Activated CD4-positive, alpha-beta memory T cell treated with anti-CD3 and anti-CD28 coated beads, Interleukin-2, amount 10 ng/mL, durations not matched to agents 7 days and 5 days (primary cell): Measurements from ENCODE around the gene CCSER1. TPM values are rescaled to one million over a fixed set of nuclear protein-coding genes. Genes with fewer than 3 reads are reported as not detected.
"Not testable (repeated sequence)": the region's sequence is repeated elsewhere in the genome, so short reads cannot be mapped to it uniquely, and the experiment has no call there.

Source experiments
- CTCF ChIA-PET: fragments of 350-600 bp; sonication (Branson Sonifier 250); formaldehyde crosslinking; loops from one replicate; lab custom pipeline; 2021; ENCODE audit warnings: antibody characterized with exemption, inconsistent platforms; lab: Charles Lee
- POLR2A ChIA-PET: fragments of 350-600 bp; sonication (Branson Sonifier 250); formaldehyde crosslinking; loops from one replicate; lab custom pipeline; 2021; ENCODE audit warnings: antibody characterized with exemption; lab: Charles Lee
- DNase-seq: peaks from one replicate; pipeline ENCODE4 v3.0.0-alpha.2; 2020
- H3K27ac Mint-ChIP-seq: one replicate; pipeline ENCODE4 v1.8.0; 2021; ENCODE audit warnings: mild to moderate bottlenecking, mixed read lengths
- H3K27me3 Mint-ChIP-seq: one replicate; pipeline ENCODE4 v1.8.0; 2021; ENCODE audit warnings: mixed read lengths
- H3K36me3 Mint-ChIP-seq: one replicate; pipeline ENCODE4 v1.8.0; 2021; ENCODE audit warnings: low read depth, mixed read lengths
- H3K4me1 Mint-ChIP-seq: one replicate; pipeline ENCODE4 v1.8.0; 2021; ENCODE audit warnings: mixed read lengths
- H3K4me3 Mint-ChIP-seq: one replicate; pipeline ENCODE4 v1.8.0; 2021; ENCODE audit warnings: mild to moderate bottlenecking, mixed read lengths
- H3K9me3 Mint-ChIP-seq: one replicate; pipeline ENCODE4 v1.8.0; 2021; ENCODE audit warnings: mixed read lengths
- total RNA-seq, 2 experiments: library from RNA; stranded (reverse); gene quantifications; one replicate each; pipeline ENCODE4 v1.2.3, GENCODE V29; 2021

Gene CCSER1
- total RNA-seq, 2 experiments from 2014 or later: 0.50 to 0.73 TPM

DNA sequence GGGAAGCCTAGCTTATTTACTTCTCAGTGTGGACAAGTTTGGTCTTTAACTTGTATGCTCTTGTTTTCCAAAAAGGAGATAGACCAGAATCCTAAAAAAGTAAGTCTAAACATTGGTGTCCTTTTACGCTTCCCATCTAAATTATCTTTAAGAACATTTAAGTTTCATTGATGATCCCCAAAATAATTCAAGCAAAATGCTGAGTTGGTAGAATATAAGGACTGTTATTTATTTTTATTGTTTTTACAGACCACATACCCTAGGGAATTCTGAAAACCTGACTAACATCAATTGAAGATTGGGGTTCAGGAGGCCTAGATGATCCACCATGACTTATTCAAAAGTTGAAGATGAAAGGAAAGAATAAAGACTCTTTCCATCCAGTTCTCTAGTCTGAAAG lies 653.0 kb downstream of the CCSER1 start:
- ChIA-PET POLR2A (no interaction called here), CTCF (no interaction called here)
- H3K36me3 Mint-ChIP-seq: no peaks in the 10 kb centered on the region
- no peak overlapping the region for H3K4me3 Mint-ChIP-seq
- H3K4me1 Mint-ChIP-seq: no peaks in the 10 kb centered on the region
- H3K9me3 Mint-ChIP-seq: peaks cover 4% of the 10 kb centered on the region
- DNase-seq: no peak
- H3K27me3 Mint-ChIP-seq: no peaks in the 10 kb centered on the region
- no peak overlapping the region for H3K27ac Mint-ChIP-seq

DNA sequence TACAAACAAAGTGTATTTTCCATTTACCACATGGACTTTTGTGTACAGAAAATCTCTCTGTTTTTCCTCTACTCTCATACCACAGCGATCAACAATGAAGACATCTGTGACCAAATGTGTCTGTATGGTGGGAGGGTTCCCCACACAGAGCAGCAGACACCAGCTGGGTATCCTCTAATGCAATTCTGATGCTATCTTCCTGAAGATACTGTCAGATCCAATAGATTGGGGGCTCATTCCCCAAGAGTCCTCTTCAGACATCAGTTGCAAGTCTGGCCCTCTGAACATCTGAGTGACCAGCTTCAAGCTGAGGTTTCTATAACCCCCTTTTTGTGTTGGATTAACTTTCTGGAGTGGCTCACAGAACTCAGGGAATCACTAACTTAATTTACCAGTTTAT lies 659.4 kb downstream of the CCSER1 start:
- ChIA-PET CTCF (no interaction called here), POLR2A (no interaction called here)
- no peak overlapping the region for H3K4me3 Mint-ChIP-seq
- H3K27ac Mint-ChIP-seq: no peak overlapping the region
- H3K4me1 Mint-ChIP-seq: no peaks in the 10 kb centered on the region
- H3K36me3 Mint-ChIP-seq: no peaks in the 10 kb centered on the region
- no peak for DNase-seq
- H3K27me3 Mint-ChIP-seq: no peaks in the 10 kb centered on the region
- peaks cover 4% of the 10 kb centered on the region for H3K9me3 Mint-ChIP-seq

DNA sequence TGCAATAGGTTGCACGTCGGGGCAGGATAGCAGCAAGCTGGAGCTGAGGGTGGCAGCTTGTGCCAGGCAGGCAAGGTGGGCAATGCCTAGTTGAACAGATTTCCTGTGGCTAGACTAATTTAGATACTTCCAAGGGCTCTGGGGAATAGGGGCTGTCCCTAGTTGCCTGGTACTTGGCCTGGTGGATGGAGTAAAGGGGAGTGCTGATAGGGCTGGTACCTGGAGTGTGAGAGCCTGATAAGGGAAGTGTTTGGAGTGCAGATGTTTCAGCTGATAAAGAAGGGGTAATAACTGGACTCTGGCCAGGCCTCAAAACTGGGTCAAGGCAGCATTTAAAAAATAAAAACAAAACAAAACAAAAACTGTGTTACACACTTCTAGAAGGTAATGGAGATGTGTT lies 665.5 kb downstream of the CCSER1 start:
- Mint-ChIP-seq H3K27ac (no peak overlapping the region), H3K9me3 (peaks cover 5% of the 10 kb centered on the region), H3K27me3 (no peaks in the 10 kb centered on the region), H3K4me1 (no peaks in the 10 kb centered on the region), H3K36me3 (no peaks in the 10 kb centered on the region), H3K4me3 (no peak overlapping the region)
- DNase-seq: no peak
- POLR2A ChIA-PET: no interaction called here
- CTCF ChIA-PET: no interaction called here

- POLR2A ChIA-PET: no interaction called here
- no peak for DNase-seq
- peaks cover 7% of the 10 kb centered on the region for H3K9me3 Mint-ChIP-seq
- H3K4me3 Mint-ChIP-seq: no peak overlapping the region
- CTCF ChIA-PET: no interaction called here
- H3K36me3 Mint-ChIP-seq: no peaks in the 10 kb centered on the region
- H3K4me1 Mint-ChIP-seq: no peaks in the 10 kb centered on the region
- no peak overlapping the region for H3K27ac Mint-ChIP-seq
- H3K27me3 Mint-ChIP-seq: no peaks in the 10 kb centered on the region
Measured at GRCh38 chr4:90798948-90799347, 671.8 kb downstream of the CCSER1 start.

DNA sequence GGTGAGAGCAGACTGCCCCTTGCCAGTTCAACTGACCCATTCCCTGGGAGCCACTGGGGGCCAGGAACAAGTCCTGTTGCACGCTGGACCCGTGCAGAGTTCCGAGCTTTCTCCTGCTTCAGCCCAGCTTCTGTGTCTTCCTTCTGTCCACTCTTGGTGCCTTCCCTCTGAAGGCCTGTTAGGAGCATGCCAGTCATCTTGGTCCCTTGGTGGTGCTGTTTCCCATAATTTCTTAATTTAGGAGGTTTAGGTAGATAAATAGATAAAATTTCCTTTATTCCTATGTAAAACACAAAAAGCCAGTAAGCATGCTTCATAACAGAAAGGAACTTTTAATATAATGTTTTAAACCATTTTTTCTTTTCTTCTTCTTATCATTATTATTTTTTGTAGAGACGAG lies 672.7 kb downstream of the CCSER1 start:
- H3K4me3 Mint-ChIP-seq: no peak overlapping the region
- H3K36me3 Mint-ChIP-seq: no peaks in the 10 kb centered on the region
- peaks cover 7% of the 10 kb centered on the region for H3K9me3 Mint-ChIP-seq
- ChIA-PET CTCF (no interaction called here), POLR2A (no interaction called here)
- no peak overlapping the region for H3K27ac Mint-ChIP-seq
- no peaks in the 10 kb centered on the region for H3K27me3 Mint-ChIP-seq
- no peaks in the 10 kb centered on the region for H3K4me1 Mint-ChIP-seq
- no peak for DNase-seq

GRCh38 chr4:90815569-90815968 lies 688.4 kb downstream of the CCSER1 start:
- ChIA-PET CTCF (no interaction called here), POLR2A (no interaction called here)
- no peaks in the 10 kb centered on the region for H3K36me3 Mint-ChIP-seq
- no peaks in the 10 kb centered on the region for H3K4me1 Mint-ChIP-seq
- peaks cover 17% of the 10 kb centered on the region for H3K9me3 Mint-ChIP-seq
- no peaks in the 10 kb centered on the region for H3K27me3 Mint-ChIP-seq
- no peak overlapping the region for H3K4me3 Mint-ChIP-seq
- DNase-seq: no peak
- no peak overlapping the region for H3K27ac Mint-ChIP-seq

GRCh38 chr4:90816754-90817153 lies 689.6 kb downstream of the CCSER1 start:
- POLR2A ChIA-PET: no interaction called here

GRCh38 chr4:90824266-90825150 lies 697.3 kb downstream of the CCSER1 start:
- CTCF ChIA-PET: no interaction called here
- Mint-ChIP-seq H3K9me3 (no peaks in the 10 kb centered on the region), H3K27ac (no peak overlapping the region)

More at GRCh38 chr4:90816754-90817153, 689.6 kb downstream of the CCSER1 start:
- no peaks in the 10 kb centered on the region for H3K4me1 Mint-ChIP-seq
- H3K9me3 Mint-ChIP-seq: peaks cover 11% of the 10 kb centered on the region
- no peaks in the 10 kb centered on the region for H3K27me3 Mint-ChIP-seq
- CTCF ChIA-PET: no interaction called here
- no peak overlapping the region for H3K4me3 Mint-ChIP-seq
- H3K27ac Mint-ChIP-seq: no peak overlapping the region
- no peaks in the 10 kb centered on the region for H3K36me3 Mint-ChIP-seq
- no peak for DNase-seq

GRCh38 chr4:90825849-90826248 lies 698.7 kb downstream of the CCSER1 start:
- Mint-ChIP-seq H3K4me3 (no peak overlapping the region), H3K9me3 (no peaks in the 10 kb centered on the region), H3K4me1 (no peaks in the 10 kb centered on the region), H3K36me3 (no peaks in the 10 kb centered on the region), H3K27me3 (no peaks in the 10 kb centered on the region), H3K27ac (no peak overlapping the region)
- no peak for DNase-seq
- ChIA-PET POLR2A (no interaction called here), CTCF (no interaction called here)

More at GRCh38 chr4:90824266-90825150, 697.3 kb downstream of the CCSER1 start:
- H3K4me1 Mint-ChIP-seq: no peaks in the 10 kb centered on the region
- no peaks in the 10 kb centered on the region for H3K36me3 Mint-ChIP-seq
- H3K27me3 Mint-ChIP-seq: no peaks in the 10 kb centered on the region
- POLR2A ChIA-PET: no interaction called here
- H3K4me3 Mint-ChIP-seq: no peak overlapping the region
- DNase-seq: no peak

DNA sequence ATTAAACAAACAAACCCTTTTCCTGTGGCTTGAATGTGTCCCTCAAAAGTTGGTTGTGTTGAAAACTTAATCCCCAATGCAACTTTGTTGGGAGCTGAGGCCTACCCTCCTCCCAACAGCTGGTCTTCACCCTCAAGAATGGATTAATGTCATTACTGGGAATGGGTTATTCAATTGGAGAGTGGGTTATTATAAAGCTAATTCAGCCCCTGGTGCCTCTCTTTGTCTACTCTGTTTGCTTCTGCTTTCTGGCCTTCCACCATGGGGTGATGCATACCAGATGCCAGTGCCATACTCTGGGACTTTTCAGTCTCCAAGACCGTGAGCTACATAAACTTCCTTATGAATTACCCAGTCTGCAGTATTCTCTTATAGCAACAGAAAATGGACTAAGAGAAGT lies 706.5 kb downstream of the CCSER1 start:
- no peak for DNase-seq
- no peaks in the 10 kb centered on the region for H3K4me1 Mint-ChIP-seq
- POLR2A ChIA-PET: no interaction called here
- no peaks in the 10 kb centered on the region for H3K27me3 Mint-ChIP-seq
- CTCF ChIA-PET: no interaction called here
- H3K27ac Mint-ChIP-seq: no peak overlapping the region
- H3K4me3 Mint-ChIP-seq: no peak overlapping the region
- H3K9me3 Mint-ChIP-seq: no peaks in the 10 kb centered on the region
- H3K36me3 Mint-ChIP-seq: no peaks in the 10 kb centered on the region

GRCh38 chr4:90837241-90837640 lies 710.0 kb downstream of the CCSER1 start:
- DNase-seq: no peak
- Mint-ChIP-seq H3K9me3 (no peaks in the 10 kb centered on the region), H3K36me3 (no peaks in the 10 kb centered on the region), H3K4me1 (no peaks in the 10 kb centered on the region), H3K27ac (no peak overlapping the region), H3K4me3 (no peak overlapping the region), H3K27me3 (no peaks in the 10 kb centered on the region)
- ChIA-PET POLR2A (no interaction called here), CTCF (no interaction called here)

DNA sequence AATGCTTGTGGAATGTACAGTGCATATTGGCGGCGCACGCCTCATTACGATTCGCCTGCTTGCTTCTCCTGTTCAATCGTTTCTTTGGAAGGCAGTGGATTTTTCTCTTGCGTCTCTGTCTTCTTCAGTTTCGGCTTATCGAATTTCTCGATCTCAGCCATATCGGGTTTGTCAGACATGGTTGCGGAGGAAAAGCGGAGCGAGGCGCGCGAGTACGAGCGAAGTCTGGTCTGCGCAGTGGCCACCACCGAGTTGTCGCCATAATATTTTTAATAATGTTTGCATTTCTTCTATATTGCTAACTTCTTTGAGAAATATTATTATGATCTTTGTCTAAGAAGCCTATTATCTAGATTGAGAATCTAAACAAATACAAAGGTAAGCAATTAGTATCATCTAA lies 711.7 kb downstream of the CCSER1 start:
- H3K27me3 Mint-ChIP-seq: not testable (repeated sequence)

GRCh38 chr4:90840291-90840690 lies 713.1 kb downstream of the CCSER1 start:
- POLR2A ChIA-PET: no interaction called here
- H3K4me1 Mint-ChIP-seq: no peaks in the 10 kb centered on the region
- DNase-seq: no peak
- H3K9me3 Mint-ChIP-seq: no peaks in the 10 kb centered on the region
- no peaks in the 10 kb centered on the region for H3K27me3 Mint-ChIP-seq
- H3K4me3 Mint-ChIP-seq: no peak overlapping the region
- no peaks in the 10 kb centered on the region for H3K36me3 Mint-ChIP-seq
- CTCF ChIA-PET: no interaction called here
- no peak overlapping the region for H3K27ac Mint-ChIP-seq

More for the DNA sequence above, 711.7 kb downstream of the CCSER1 start:
- CTCF ChIA-PET, H3K9me3 Mint-ChIP-seq, H3K4me1 Mint-ChIP-seq, DNase-seq, H3K36me3 Mint-ChIP-seq, POLR2A ChIA-PET, H3K27ac Mint-ChIP-seq, H3K4me3 Mint-ChIP-seq: not testable (repeated sequence)

GRCh38 chr4:90840828-90841227 lies 713.6 kb downstream of the CCSER1 start:
- POLR2A ChIA-PET: no interaction called here
- no peak for DNase-seq
- no peaks in the 10 kb centered on the region for H3K4me1 Mint-ChIP-seq
- CTCF ChIA-PET: no interaction called here
- no peak overlapping the region for H3K4me3 Mint-ChIP-seq
- no peaks in the 10 kb centered on the region for H3K27me3 Mint-ChIP-seq
- no peaks in the 10 kb centered on the region for H3K9me3 Mint-ChIP-seq
- no peak overlapping the region for H3K27ac Mint-ChIP-seq
- H3K36me3 Mint-ChIP-seq: no peaks in the 10 kb centered on the region
